OCI-LY1 (cell line): ENCODE measurements around the gene RBPJL.

Experiments used
- H2AFZ ChIP-seq: fragments of 200-600 bp; sonication (generic), shearing (Covaris generic); 2 replicates; pipeline ENCODE4 v1.6.0; 2014; ENCODE audit warnings: antibody characterized with exemption, mild to moderate bottlenecking, low read length
- H3F3A ChIP-seq: fragments of 200-600 bp; sonication (generic), shearing (Covaris generic); 2 replicates; pipeline ENCODE4 v1.6.0; 2014; ENCODE audit warnings: mild to moderate bottlenecking, antibody characterized with exemption, low read length, moderate library complexity; ENCODE audit not compliant: insufficient read depth
- H3K27ac ChIP-seq: fragments of 200-600 bp; sonication (generic); 2 replicates; pipeline ENCODE4 v1.5.1; 2014; ENCODE audit warnings: low read length, mixed run types, mild to moderate bottlenecking, low read depth; ENCODE audit not compliant: poor library complexity, severe bottlenecking
- H3K27me3 ChIP-seq: fragments of 200-600 bp; sonication (generic); 2 replicates; pipeline ENCODE4 v1.6.0; 2014; ENCODE audit warnings: antibody characterized with exemption, mild to moderate bottlenecking, low read length, moderate library complexity; ENCODE audit not compliant: insufficient read depth
- H3K36me3 ChIP-seq: fragments of 200-600 bp; sonication (generic); 2 replicates; pipeline ENCODE4 v1.6.1; 2014; ENCODE audit warnings: mild to moderate bottlenecking, antibody characterized with exemption, low read length, moderate library complexity, mixed read lengths; ENCODE audit not compliant: insufficient read depth
- H3K4me1 ChIP-seq: fragments of 200-600 bp; sonication (generic); 2 replicates; pipeline ENCODE4 v1.5.1; 2014; ENCODE audit warnings: mild to moderate bottlenecking, low read length, moderate library complexity; ENCODE audit not compliant: insufficient read depth, severe bottlenecking
- H3K4me2 ChIP-seq: fragments of 200-600 bp; sonication (generic), shearing (Covaris generic); 2 replicates; pipeline ENCODE4 v1.6.1; 2014; ENCODE audit warnings: low read length
- H3K4me3 ChIP-seq: fragments of 200-600 bp; sonication (generic); 2 replicates; pipeline ENCODE4 v1.5.1; 2014; ENCODE audit warnings: low read length, low read depth, mild to moderate bottlenecking, mixed read lengths; ENCODE audit not compliant: poor library complexity, severe bottlenecking
- H3K79me2 ChIP-seq: fragments of 200-600 bp; shearing (Covaris generic); 2 replicates; pipeline ENCODE4 v1.6.1; 2016; ENCODE audit warnings: mixed run types, low read length, mixed read lengths; ENCODE audit not compliant: insufficient read depth
- H3K9ac ChIP-seq: fragments of 200-600 bp; sonication (generic), shearing (Covaris generic); 2 replicates; pipeline ENCODE4 v1.6.1; 2014; ENCODE audit warnings: mild to moderate bottlenecking, low read length, mixed read lengths
- H3K9me2 ChIP-seq: fragments of 200-600 bp; sonication (generic), shearing (Covaris generic); 2 replicates; pipeline ENCODE4 v1.6.1; 2014; ENCODE audit warnings: low read depth, mild to moderate bottlenecking, low read length, mixed read lengths
- H3K9me3 ChIP-seq: fragments of 200-600 bp; shearing (Covaris generic); 2 replicates; pipeline ENCODE4 v1.6.1; 2014; ENCODE audit warnings: low read length, mixed read lengths
- H4K20me1 ChIP-seq: fragments of 200-600 bp; sonication (generic), shearing (Covaris generic); 2 replicates; pipeline ENCODE4 v1.6.0; 2016; ENCODE audit warnings: mild to moderate bottlenecking, low read length; ENCODE audit not compliant: insufficient read depth
- EZH2 ChIP-seq: fragments of 200-600 bp; sonication (generic), shearing (Covaris generic); IDR thresholded peaks from 2 replicates; pipeline ENCODE4 v1.8.0; 2017; ENCODE audit warnings: borderline replicate concordance, mixed run types, mild to moderate bottlenecking, antibody characterized with exemption, low read length, moderate library complexity, mixed read lengths
- TF ChIP-seq, protein P1 (sequence below): fragments of 200-600 bp; sonication (generic), shearing (Covaris generic); IDR thresholded peaks from 2 replicates; pipeline ENCODE4 v1.5.1; 2017; ENCODE audit warnings: mild to moderate bottlenecking, antibody characterized with exemption, low read length, moderate library complexity, mixed read lengths

Gene RBPJL

DNA sequence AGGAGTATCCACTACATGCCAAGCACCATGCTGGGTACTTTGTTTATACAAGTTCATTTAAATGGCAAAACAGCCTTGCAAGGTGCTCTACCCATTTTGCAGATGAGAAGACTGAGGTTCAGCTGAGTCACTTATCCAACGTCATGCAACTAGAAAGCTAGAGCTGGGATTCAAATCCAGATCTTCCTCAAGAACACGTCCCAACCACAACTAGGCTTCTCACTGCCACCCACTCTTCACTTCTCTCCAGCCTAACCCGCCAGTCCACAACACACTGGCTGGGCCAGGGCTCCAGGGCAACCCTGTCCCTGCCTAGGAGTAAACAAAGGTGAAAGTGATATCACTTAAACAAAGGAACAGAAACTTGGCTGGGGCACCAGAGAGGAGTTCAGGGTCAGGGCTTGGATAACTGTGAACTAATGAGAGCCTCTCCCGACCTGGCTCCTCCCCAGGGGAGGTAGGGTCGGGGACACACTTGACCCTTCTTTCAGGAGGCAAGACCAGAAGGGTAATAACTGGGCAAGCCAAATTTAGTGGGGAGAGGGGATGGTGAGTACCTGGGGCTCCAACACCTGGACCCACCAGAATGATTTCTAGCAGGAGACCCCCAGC is 33.7 kb downstream of the RBPJL start:
- no peaks in the 10 kb centered on the region for H3K79me2 ChIP-seq
- no peak overlapping the region for H3K4me3 ChIP-seq
- TF ChIP-seq, protein P1, sequence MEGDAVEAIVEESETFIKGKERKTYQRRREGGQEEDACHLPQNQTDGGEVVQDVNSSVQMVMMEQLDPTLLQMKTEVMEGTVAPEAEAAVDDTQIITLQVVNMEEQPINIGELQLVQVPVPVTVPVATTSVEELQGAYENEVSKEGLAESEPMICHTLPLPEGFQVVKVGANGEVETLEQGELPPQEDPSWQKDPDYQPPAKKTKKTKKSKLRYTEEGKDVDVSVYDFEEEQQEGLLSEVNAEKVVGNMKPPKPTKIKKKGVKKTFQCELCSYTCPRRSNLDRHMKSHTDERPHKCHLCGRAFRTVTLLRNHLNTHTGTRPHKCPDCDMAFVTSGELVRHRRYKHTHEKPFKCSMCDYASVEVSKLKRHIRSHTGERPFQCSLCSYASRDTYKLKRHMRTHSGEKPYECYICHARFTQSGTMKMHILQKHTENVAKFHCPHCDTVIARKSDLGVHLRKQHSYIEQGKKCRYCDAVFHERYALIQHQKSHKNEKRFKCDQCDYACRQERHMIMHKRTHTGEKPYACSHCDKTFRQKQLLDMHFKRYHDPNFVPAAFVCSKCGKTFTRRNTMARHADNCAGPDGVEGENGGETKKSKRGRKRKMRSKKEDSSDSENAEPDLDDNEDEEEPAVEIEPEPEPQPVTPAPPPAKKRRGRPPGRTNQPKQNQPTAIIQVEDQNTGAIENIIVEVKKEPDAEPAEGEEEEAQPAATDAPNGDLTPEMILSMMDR: no peak
- TF ChIP-seq EZH2: no peak
- H3K36me3 ChIP-seq: no peaks in the 10 kb centered on the region
- H3K9ac ChIP-seq: no peak overlapping the region
- H3K9me2 ChIP-seq: no peaks in the 10 kb centered on the region
- H3K9me3 ChIP-seq: no peaks in the 10 kb centered on the region
- H3K4me1 ChIP-seq: no peaks in the 10 kb centered on the region
- H3K4me2 ChIP-seq: no peak overlapping the region
- H4K20me1 ChIP-seq: no peaks in the 10 kb centered on the region
- H3F3A ChIP-seq: no peaks in the 10 kb centered on the region
- no peak overlapping the region for H2AFZ ChIP-seq
- H3K27ac ChIP-seq: no peak overlapping the region
- H3K27me3 ChIP-seq: peaks cover 21% of the 10 kb centered on the region

DNA sequence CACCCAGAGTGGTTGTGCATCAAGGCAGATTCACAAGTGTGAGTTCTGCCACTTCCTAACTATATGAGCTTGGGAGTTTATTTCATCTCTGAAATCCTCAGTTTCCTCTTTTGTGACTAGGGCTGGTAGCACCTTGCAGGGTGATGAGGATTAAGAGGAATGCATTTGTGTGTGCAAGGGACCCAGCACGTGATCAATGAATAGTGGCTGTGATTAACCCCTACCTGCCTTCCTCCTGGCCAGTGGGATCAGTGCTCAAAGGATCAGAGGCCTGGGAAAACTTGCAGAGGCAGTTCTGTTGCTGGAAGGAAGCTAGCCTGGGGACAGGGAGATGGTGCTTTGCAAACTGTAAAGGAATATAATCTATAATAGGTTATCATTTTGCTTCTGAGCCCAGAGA is 34.3 kb downstream of the RBPJL start:
- no peaks in the 10 kb centered on the region for H3F3A ChIP-seq
- H3K9me3 ChIP-seq: no peaks in the 10 kb centered on the region
- H3K4me3 ChIP-seq: no peak overlapping the region
- no peak overlapping the region for H2AFZ ChIP-seq
- H3K9me2 ChIP-seq: no peaks in the 10 kb centered on the region
- no peaks in the 10 kb centered on the region for H4K20me1 ChIP-seq
- TF ChIP-seq, protein P1: no peak
- TF ChIP-seq EZH2: no peak
- peaks cover 21% of the 10 kb centered on the region for H3K27me3 ChIP-seq
- H3K4me2 ChIP-seq: no peak overlapping the region
- H3K4me1 ChIP-seq: no peaks in the 10 kb centered on the region
- no peaks in the 10 kb centered on the region for H3K79me2 ChIP-seq
- no peak overlapping the region for H3K9ac ChIP-seq
- no peak overlapping the region for H3K27ac ChIP-seq
- no peaks in the 10 kb centered on the region for H3K36me3 ChIP-seq

DNA sequence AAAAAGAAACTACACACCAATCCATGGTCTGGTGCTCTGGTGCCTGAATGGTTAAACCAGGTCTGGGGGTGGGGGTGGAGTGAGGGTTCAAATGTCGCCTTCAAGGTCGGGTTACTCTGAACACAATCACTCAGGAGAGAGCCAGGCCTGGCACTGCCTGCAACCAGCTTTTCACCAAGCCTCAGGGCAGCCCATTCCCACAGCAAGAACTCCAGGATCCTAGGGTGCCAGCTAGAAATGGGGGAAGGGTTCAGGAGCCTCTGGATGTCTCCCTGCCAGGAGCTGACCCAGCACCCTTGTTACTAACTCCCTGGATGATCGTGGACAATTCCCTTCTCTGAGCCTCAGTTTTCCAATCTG is 34.9 kb downstream of the RBPJL start:
- H3K27ac ChIP-seq: no peak overlapping the region
- H3K79me2 ChIP-seq: no peaks in the 10 kb centered on the region
- no peak overlapping the region for H3K4me3 ChIP-seq
- no peak overlapping the region for H3K4me2 ChIP-seq
- H3K9me3 ChIP-seq: no peaks in the 10 kb centered on the region
- H3K9me2 ChIP-seq: no peaks in the 10 kb centered on the region
- no peaks in the 10 kb centered on the region for H3K4me1 ChIP-seq
- H3K27me3 ChIP-seq: peaks cover 21% of the 10 kb centered on the region
- no peaks in the 10 kb centered on the region for H4K20me1 ChIP-seq
- H3K9ac ChIP-seq: no peak overlapping the region
- no peak overlapping the region for H2AFZ ChIP-seq
- TF ChIP-seq, protein P1: no peak
- H3K36me3 ChIP-seq: no peaks in the 10 kb centered on the region
- no peaks in the 10 kb centered on the region for H3F3A ChIP-seq
